PFSK-1 (cell line): ENCODE measurements around the gene UGT1A10.

Experiments used
- FOXP2 ChIP-seq: optimal IDR thresholded peaks from 2 replicates; pipeline ENCODE3; 2011; ENCODE audit warnings: borderline replicate concordance, control low read depth, inconsistent platforms; ENCODE audit not compliant: insufficient read depth; ENCODE audit errors: extremely low read length, extremely low read depth
- POLR2AphosphoS5 ChIP-seq: IDR thresholded peaks from 2 replicates; pipeline ENCODE4 v1.6.1; 2012; ENCODE audit warnings: low read depth, mild to moderate bottlenecking, control low read depth, low read length, moderate library complexity
- REST ChIP-seq, 2 experiments: IDR thresholded peaks; 2 replicates each; pipeline versions ENCODE4 v1.6.1 to v1.8.0; 2011 to 2012; ENCODE audit warnings: low read depth in 2 of 2, low read length in 2 of 2, control low read depth in 1 of 2, inconsistent platforms in 1 of 2, mild to moderate bottlenecking in 1 of 2, moderate library complexity in 1 of 2; ENCODE audit not compliant: insufficient read depth in 1 of 2
- SIN3A ChIP-seq: IDR thresholded peaks from 2 replicates; pipeline ENCODE4 v1.6.1; 2012; ENCODE audit warnings: mild to moderate bottlenecking, low read length, moderate library complexity, borderline replicate concordance; ENCODE audit not compliant: insufficient read depth
- TAF1 ChIP-seq: IDR thresholded peaks from 2 replicates; pipeline ENCODE4 v1.6.1; 2012; ENCODE audit warnings: low read length, control low read depth, borderline replicate concordance; ENCODE audit not compliant: insufficient read depth

The UGT1A10 gene

GRCh38 chr2:233600386-233600785 lies 35.9 kb upstream of the UGT1A10 start:
- TF ChIP-seq POLR2AphosphoS5 (no peak), REST (IDR thresholded peaks at IDR 0.05; ENCODE audit: insufficient read depth in 1 of 2, low read depth in 2 of 2, low read length in 2 of 2) (no peak), TAF1 (no peak), SIN3A (no peak), FOXP2 (no peak)

GRCh38 chr2:233602076-233602475 lies 34.2 kb upstream of the UGT1A10 start:
- TF ChIP-seq TAF1 (no peak), POLR2AphosphoS5 (no peak), SIN3A (no peak), FOXP2 (no peak), REST (IDR thresholded peaks at IDR 0.05; ENCODE audit: insufficient read depth in 1 of 2, low read depth in 2 of 2, low read length in 2 of 2) (no peak)

- TF ChIP-seq POLR2AphosphoS5 (no peak), REST (IDR thresholded peaks at IDR 0.05; ENCODE audit: insufficient read depth in 1 of 2, low read depth in 2 of 2, low read length in 2 of 2) (no peak), SIN3A (no peak), FOXP2 (no peak), TAF1 (no peak)
Measured at GRCh38 chr2:233603520-233603919, 32.7 kb upstream of the UGT1A10 start.

- TF ChIP-seq POLR2AphosphoS5: no peak
- no peak for TF ChIP-seq TAF1
- TF ChIP-seq FOXP2: no peak
- no peak for TF ChIP-seq REST (IDR thresholded peaks at IDR 0.05; ENCODE audit: insufficient read depth in 1 of 2, low read depth in 2 of 2, low read length in 2 of 2)
- no peak for TF ChIP-seq SIN3A
Measured at GRCh38 chr2:233604826-233605225, 31.4 kb upstream of the UGT1A10 start.

GRCh38 chr2:233605680-233606079 lies 30.6 kb upstream of the UGT1A10 start:
- TF ChIP-seq REST (IDR thresholded peaks at IDR 0.05; ENCODE audit: insufficient read depth in 1 of 2, low read depth in 2 of 2, low read length in 2 of 2) (no peak), POLR2AphosphoS5 (no peak), FOXP2 (no peak), SIN3A (no peak), TAF1 (no peak)
